HepG2 (cell line): ENCODE data around the gene MAPK12. TPM values are rescaled to one million over a fixed set of nuclear protein-coding genes. Genes with fewer than 3 reads are reported as not detected.
A peak's percentile ranks its signal among the peaks of the same experiment; 100 is the strongest.

ENCODE experiments used
- CSRNP1 ChIP-seq: sonication (generic); formaldehyde crosslinking; IDR thresholded peaks from 2 replicates; pipeline ENCODE4 v1.8.1; 2023; ENCODE audit warnings: mild to moderate bottlenecking, missing genetic modification reagents
- ELF1 ChIP-seq: sonication (generic); formaldehyde crosslinking; IDR thresholded peaks from 2 replicates; pipeline ENCODE4 v1.4.0; 2020; ENCODE audit warnings: missing genetic modification reagents
- ETV5 ChIP-seq: IDR thresholded peaks from 2 replicates; pipeline ENCODE4 v1.6.1; 2018; ENCODE audit warnings: missing biosample characterization, missing genetic modification reagents, inconsistent platforms, borderline replicate concordance
- FOXO4 ChIP-seq: sonication (generic); formaldehyde crosslinking; conservative IDR thresholded peaks from 2 replicates; pipeline ENCODE4 v1.8.1; 2023; ENCODE audit warnings: missing genetic modification reagents
- HNF1A ChIP-seq, 2 experiments: sonication (generic) in 1 of 2; formaldehyde crosslinking in 1 of 2; IDR thresholded peaks; 2 replicates each; pipeline versions ENCODE4 v1.4.0 to v1.6.1; 2016 to 2020; ENCODE audit warnings: borderline replicate concordance in 1 of 2, low read depth in 1 of 2, mild to moderate bottlenecking in 1 of 2, missing genetic modification reagents in 1 of 2
- HOXA7 ChIP-seq: sonication (generic); formaldehyde crosslinking; IDR thresholded peaks from 2 replicates; pipeline ENCODE4 v1.8.1; 2022; ENCODE audit warnings: mild to moderate bottlenecking, missing genetic modification reagents, moderate library complexity
- LBX2 ChIP-seq: sonication (generic); formaldehyde crosslinking; IDR thresholded peaks from 2 replicates; pipeline ENCODE4 v1.5.0; 2020; ENCODE audit warnings: missing genetic modification reagents, mild to moderate bottlenecking, borderline replicate concordance
- MXD4 ChIP-seq: IDR thresholded peaks from 2 replicates; pipeline ENCODE4 v1.6.1; 2016; ENCODE audit warnings: mild to moderate bottlenecking, missing biosample characterization, missing genetic modification reagents
- RARA ChIP-seq: IDR thresholded peaks from 2 replicates; pipeline ENCODE4 v1.6.1; 2016; ENCODE audit warnings: missing genetic modification reagents, missing compliant biosample characterization
- RBFOX2 ChIP-seq: fragments of 200-400 bp; formaldehyde crosslinking; IDR thresholded peaks from 2 replicates; pipeline ENCODE4 v1.6.1; 2017; ENCODE audit warnings: low read depth, mild to moderate bottlenecking, low read length
- U2AF2 ChIP-seq: fragments of 200-400 bp; formaldehyde crosslinking; IDR thresholded peaks from 2 replicates; pipeline ENCODE4 v1.6.1; 2017; ENCODE audit warnings: low read depth, mild to moderate bottlenecking, low read length
- ZBTB42 ChIP-seq: sonication (generic); formaldehyde crosslinking; IDR thresholded peaks from 2 replicates; pipeline ENCODE4 v1.5.0; 2020; ENCODE audit warnings: mild to moderate bottlenecking, missing genetic modification reagents
- ZNF720 ChIP-seq: sonication (generic); formaldehyde crosslinking; IDR thresholded peaks from 2 replicates; pipeline ENCODE4 v1.4.0; 2020; ENCODE audit warnings: missing genetic modification reagents
- polyA plus RNA-seq, 8 experiments: library from polyadenylated mRNA; depleted of rRNA in 3 of 8; stranded (reverse) in 7 of 8; unstranded in 1 of 8; fragments of >200 nt; fragmentation: Illumina TruSeq in 4 of 8; extraction: Trizol in 4 of 8; gene quantifications; 2 replicates each; pipeline versions ENCODE4 v1.2.1 to v1.2.3, GENCODE V29; 2011 to 2016; ENCODE audit warnings: low read depth in 4 of 8, missing spikeins in 1 of 8, mixed read lengths in 1 of 8; ENCODE audit not compliant: insufficient read depth in 1 of 8
- total RNA-seq, 5 experiments: library from RNA; depleted of rRNA; stranded (reverse); fragments of >200 nt; fragmentation: Illumina TruSeq; extraction: Trizol; gene quantifications; 2 replicates each; pipeline ENCODE4 v1.2.3, GENCODE V29; 2016; ENCODE audit warnings: low read depth in 1 of 5
- TF ChIP-seq, protein P1 (sequence below): sonication (generic); formaldehyde crosslinking; IDR thresholded peaks from 2 replicates; pipeline ENCODE4 v1.4.0; 2020; ENCODE audit warnings: mild to moderate bottlenecking, missing genetic modification reagents
- TF ChIP-seq, protein P2 (sequence below): sonication (generic); formaldehyde crosslinking; IDR thresholded peaks from 2 replicates; pipeline ENCODE4 v1.5.0; 2020; ENCODE audit warnings: mild to moderate bottlenecking, missing genetic modification reagents

MAPK12 gene
- total and polyA plus RNA-seq, 2 of the 13 experiments (the other 11 are each of a cell fraction or from before 2014, with no cell fraction given), result 22.2 to 23.3 TPM

DNA sequence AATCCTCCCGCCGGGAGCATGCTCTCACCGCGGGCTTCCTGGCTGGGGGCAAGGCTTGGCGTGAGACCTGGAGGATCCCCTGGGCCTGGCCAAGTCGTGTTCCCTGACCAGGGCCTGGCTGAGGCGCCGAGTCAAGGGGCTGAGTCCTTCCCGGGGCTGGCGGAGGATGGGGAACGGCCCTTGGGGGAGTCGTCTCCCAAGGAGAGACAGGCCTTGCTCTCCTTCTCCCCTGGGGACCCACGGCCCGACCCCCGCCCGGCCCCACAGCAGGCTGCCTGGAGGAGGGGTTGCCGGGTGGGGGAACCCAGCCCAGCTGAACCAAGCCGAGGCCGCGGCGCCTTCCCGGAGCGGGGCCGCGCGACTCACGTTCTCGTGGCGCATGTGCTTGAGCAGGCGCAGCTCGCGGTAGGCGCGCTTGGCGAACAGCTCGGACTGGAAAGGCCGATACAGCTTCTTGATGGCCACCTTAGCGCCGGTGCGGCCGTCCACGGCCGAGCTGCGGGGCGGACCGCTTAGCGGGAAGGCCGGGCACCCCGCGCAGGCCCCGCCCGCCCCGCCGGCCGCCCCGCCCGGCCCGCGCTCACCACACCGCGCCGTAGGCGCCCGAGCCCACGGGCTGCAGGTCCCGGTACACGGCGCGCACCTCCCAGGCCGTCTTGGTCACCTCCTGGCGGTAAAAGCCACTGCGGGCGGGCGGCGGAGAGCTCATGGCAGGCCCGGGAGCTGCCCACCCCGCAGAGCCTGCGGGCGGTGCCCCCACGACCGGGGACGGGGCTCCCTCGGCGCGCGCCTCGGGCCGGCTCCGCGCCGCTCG is 475 bp downstream of the MAPK12 start (continued):
- TF ChIP-seq, protein P1, sequence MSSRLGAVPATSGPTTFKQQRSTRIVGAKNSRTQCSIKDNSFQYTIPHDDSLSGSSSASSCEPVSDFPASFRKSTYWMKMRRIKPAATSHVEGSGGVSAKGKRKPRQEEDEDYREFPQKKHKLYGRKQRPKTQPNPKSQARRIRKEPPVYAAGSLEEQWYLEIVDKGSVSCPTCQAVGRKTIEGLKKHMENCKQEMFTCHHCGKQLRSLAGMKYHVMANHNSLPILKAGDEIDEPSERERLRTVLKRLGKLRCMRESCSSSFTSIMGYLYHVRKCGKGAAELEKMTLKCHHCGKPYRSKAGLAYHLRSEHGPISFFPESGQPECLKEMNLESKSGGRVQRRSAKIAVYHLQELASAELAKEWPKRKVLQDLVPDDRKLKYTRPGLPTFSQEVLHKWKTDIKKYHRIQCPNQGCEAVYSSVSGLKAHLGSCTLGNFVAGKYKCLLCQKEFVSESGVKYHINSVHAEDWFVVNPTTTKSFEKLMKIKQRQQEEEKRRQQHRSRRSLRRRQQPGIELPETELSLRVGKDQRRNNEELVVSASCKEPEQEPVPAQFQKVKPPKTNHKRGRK (CRISPR knock-in tag), result no peak
- TF ChIP-seq U2AF2, result no peak
- TF ChIP-seq HNF1A (IDR thresholded peaks at IDR 0.05; ENCODE audit: low read depth), result no peak
- no peak for TF ChIP-seq HNF1A (CRISPR knock-in tag; IDR thresholded peaks at IDR 0.05; ENCODE audit: borderline replicate concordance)
- peak; percentile 76 for TF ChIP-seq MXD4 (CRISPR knock-in tag)
- TF ChIP-seq RARA (CRISPR knock-in tag), result no peak
- 0 out of 2 replicates have a peak, but pooled peaks have one; percentile 58 for TF ChIP-seq CSRNP1 (CRISPR knock-in tag)
- TF ChIP-seq ZBTB42, result no peak
- TF ChIP-seq RBFOX2, result peak; percentile 50; the same call in 1 of the 2 replicates
- 0 out of 2 replicates have a peak, but pooled peaks have one; percentile 53 for TF ChIP-seq FOXO4 (CRISPR knock-in tag)
- no peak for TF ChIP-seq HOXA7
- TF ChIP-seq ZNF720 (CRISPR knock-in tag), result no peak
- TF ChIP-seq ETV5, result 0 out of 2 replicates have a peak, but pooled peaks have one; percentile 14
- TF ChIP-seq LBX2, result no peak
- no peak for TF ChIP-seq ELF1 (CRISPR knock-in tag)
- TF ChIP-seq, protein P2, sequence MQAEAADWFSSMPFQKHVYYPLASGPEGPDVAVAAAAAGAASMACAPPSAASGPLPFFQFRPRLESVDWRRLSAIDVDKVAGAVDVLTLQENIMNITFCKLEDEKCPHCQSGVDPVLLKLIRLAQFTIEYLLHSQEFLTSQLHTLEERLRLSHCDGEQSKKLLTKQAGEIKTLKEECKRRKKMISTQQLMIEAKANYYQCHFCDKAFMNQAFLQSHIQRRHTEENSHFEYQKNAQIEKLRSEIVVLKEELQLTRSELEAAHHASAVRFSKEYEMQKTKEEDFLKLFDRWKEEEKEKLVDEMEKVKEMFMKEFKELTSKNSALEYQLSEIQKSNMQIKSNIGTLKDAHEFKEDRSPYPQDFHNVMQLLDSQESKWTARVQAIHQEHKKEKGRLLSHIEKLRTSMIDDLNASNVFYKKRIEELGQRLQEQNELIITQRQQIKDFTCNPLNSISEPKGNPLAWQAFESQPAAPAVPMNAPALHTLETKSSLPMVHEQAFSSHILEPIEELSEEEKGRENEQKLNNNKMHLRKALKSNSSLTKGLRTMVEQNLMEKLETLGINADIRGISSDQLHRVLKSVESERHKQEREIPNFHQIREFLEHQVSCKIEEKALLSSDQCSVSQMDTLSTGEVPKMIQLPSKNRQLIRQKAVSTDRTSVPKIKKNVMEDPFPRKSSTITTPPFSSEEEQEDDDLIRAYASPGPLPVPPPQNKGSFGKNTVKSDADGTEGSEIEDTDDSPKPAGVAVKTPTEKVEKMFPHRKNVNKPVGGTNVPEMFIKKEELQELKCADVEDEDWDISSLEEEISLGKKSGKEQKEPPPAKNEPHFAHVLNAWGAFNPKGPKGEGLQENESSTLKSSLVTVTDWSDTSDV (CRISPR knock-in tag), result peak; percentile 53; the same call in 1 of the 2 replicates
